IMR-90 (cell line): ENCODE measurements around the gene HHATL. TPM values are rescaled to one million over a fixed set of nuclear protein-coding genes. Genes with fewer than 3 reads are reported as not detected.

Experiments used
- ATAC-seq: fragments of 200-7000 bp; cut with Tn5 transposase; 2 replicates; pipeline ENCODE4 v1.9.1; 2020; ENCODE audit warnings: low read depth, mild to moderate bottlenecking, moderate library complexity
- BruUV-seq: library from RNA; stranded (reverse); fragments of 400-500 nt; replicated peaks from 2 replicates; lab custom pipeline; 2021; lab: Mats Ljungman, UMichigan
- CTCF ChIA-PET: fragments of 300-600 bp; formaldehyde crosslinking; extraction: SDS; loops from one replicate; lab custom pipeline; 2021; ENCODE audit warnings: antibody characterized with exemption; lab: Yijun Ruan, JAX
- POLR2A ChIA-PET: fragments of 300-600 bp; sonication (Branson Sonifier 250); formaldehyde crosslinking; loops from one replicate; lab custom pipeline; 2022; ENCODE audit warnings: antibody characterized with exemption; ENCODE audit not compliant: unreplicated experiment; lab: Charles Lee
- DNase-seq: peaks from one replicate; pipeline ENCODE4 v3.0.0; 2013
- H2AFZ ChIP-seq: replicated peaks from 2 replicates; pipeline ENCODE3; 2013; ENCODE audit warnings: low read length, mild to moderate bottlenecking; ENCODE audit not compliant: poor library complexity
- H2AK5ac ChIP-seq: 2 replicates; pipeline ENCODE4 v1.6.1; 2013; ENCODE audit warnings: low read depth, low read length, inconsistent platforms
- H2AK9ac ChIP-seq: replicated peaks from 2 replicates; pipeline ENCODE3; 2013; ENCODE audit warnings: mild to moderate bottlenecking, low read depth, low read length, moderate library complexity; ENCODE audit not compliant: poor library complexity
- H2BK120ac ChIP-seq: 2 replicates; pipeline ENCODE4 v1.6.1; 2013; ENCODE audit warnings: low read depth, low read length, inconsistent platforms
- H2BK15ac ChIP-seq: 3 replicates; pipeline ENCODE4 v1.6.1; 2013; ENCODE audit warnings: low read depth, low read length, inconsistent platforms
- H2BK20ac ChIP-seq: 2 replicates; pipeline ENCODE4 v1.6.1; 2013; ENCODE audit warnings: low read depth, mild to moderate bottlenecking, inconsistent platforms, low read length, moderate library complexity
- H2BK5ac ChIP-seq: 2 replicates; pipeline ENCODE4 v1.6.1; 2013; ENCODE audit warnings: mild to moderate bottlenecking, low read depth, low read length, inconsistent platforms; ENCODE audit not compliant: poor library complexity, severe bottlenecking
- H3K14ac ChIP-seq: replicated peaks from 2 replicates; pipeline ENCODE4 v1.6.1; 2013; ENCODE audit warnings: low read depth, low read length, inconsistent platforms
- H3K18ac ChIP-seq: 2 replicates; pipeline ENCODE4 v1.6.1; 2013; ENCODE audit warnings: low read depth, low read length, control low read depth
- H3K23ac ChIP-seq: 2 replicates; pipeline ENCODE4 v1.6.1; 2013; ENCODE audit warnings: low read depth, low read length, inconsistent platforms
- H3K27ac ChIP-seq: 2 replicates; pipeline ENCODE4 v1.5.1; 2013; ENCODE audit warnings: mild to moderate bottlenecking, control low read depth, low read length; ENCODE audit not compliant: insufficient read depth
- H3K27me3 ChIP-seq: 2 replicates; pipeline ENCODE4 v1.6.1; 2013; ENCODE audit warnings: low read length; ENCODE audit not compliant: control insufficient read depth, insufficient read depth
- H3K36me3 ChIP-seq: 2 replicates; pipeline ENCODE4 v1.6.1; 2013; ENCODE audit warnings: low read length, mixed read lengths; ENCODE audit not compliant: control insufficient read depth, insufficient read depth
- H3K4ac ChIP-seq: 2 replicates; pipeline ENCODE4 v1.6.1; 2013; ENCODE audit warnings: low read depth, low read length, inconsistent platforms
- H3K4me1 ChIP-seq: 2 replicates; pipeline ENCODE4 v1.6.1; 2013; ENCODE audit warnings: low read length, mixed read lengths; ENCODE audit not compliant: control insufficient read depth, insufficient read depth
- H3K4me2 ChIP-seq: 2 replicates; pipeline ENCODE4 v1.6.1; 2013; ENCODE audit warnings: low read depth, mild to moderate bottlenecking, control low read depth, low read length, moderate library complexity
- H3K4me3 ChIP-seq: 2 replicates; pipeline ENCODE4 v1.5.1; 2013; ENCODE audit warnings: low read depth, mild to moderate bottlenecking, control low read depth, low read length, moderate library complexity; ENCODE audit not compliant: insufficient read depth
- H3K56ac ChIP-seq: 2 replicates; pipeline ENCODE4 v1.6.1; 2013; ENCODE audit warnings: low read length, inconsistent platforms; ENCODE audit not compliant: insufficient read depth; ENCODE audit errors: extremely low read depth
- H3K79me1 ChIP-seq, 2 experiments: 2 replicates each; pipeline ENCODE4 v1.6.1; 2013; ENCODE audit warnings: low read length in 2 of 2, inconsistent platforms in 1 of 2, low read depth in 1 of 2
- H3K9ac ChIP-seq: 2 replicates; pipeline ENCODE4 v1.6.1; 2013; ENCODE audit warnings: low read depth, low read length, control low read depth
- H3K9me1 ChIP-seq: 2 replicates; pipeline ENCODE4 v1.6.1; 2013; ENCODE audit warnings: low read length, inconsistent platforms; ENCODE audit not compliant: insufficient read depth
- H3K9me3 ChIP-seq: 2 replicates; pipeline ENCODE4 v1.6.1; 2013; ENCODE audit warnings: low read length; ENCODE audit not compliant: control insufficient read depth, insufficient read depth
- H4K20me1 ChIP-seq: 2 replicates; pipeline ENCODE4 v1.6.1; 2013; ENCODE audit warnings: low read length, inconsistent platforms; ENCODE audit not compliant: insufficient read depth
- H4K5ac ChIP-seq: 2 replicates; pipeline ENCODE4 v1.6.1; 2013; ENCODE audit warnings: mild to moderate bottlenecking, low read depth, low read length, control low read depth
- H4K8ac ChIP-seq, 2 experiments: 2 replicates each; pipeline ENCODE4 v1.6.1; 2013; ENCODE audit warnings: low read depth in 2 of 2, low read length in 2 of 2, control low read depth in 1 of 2, inconsistent platforms in 1 of 2
- H4K91ac ChIP-seq: 2 replicates; pipeline ENCODE4 v1.6.1; 2013; ENCODE audit warnings: low read depth, low read length, inconsistent platforms; ENCODE audit not compliant: insufficient read depth
- BHLHE40 ChIP-seq: fragments of 150-350 bp; IDR thresholded peaks from 2 replicates; pipeline ENCODE4 v1.6.1; 2016; ENCODE audit warnings: mild to moderate bottlenecking, low read depth, low read length
- CEBPB ChIP-seq: IDR thresholded peaks from 2 replicates; pipeline ENCODE4 v1.6.1; 2012; ENCODE audit warnings: low read depth, low read length, improper control_type of control experiment
- CHD1 ChIP-seq: IDR thresholded peaks from 2 replicates; pipeline ENCODE4 v1.6.1; 2012; ENCODE audit warnings: low read depth, low read length, improper control_type of control experiment
- FOS ChIP-seq: fragments of 150-350 bp; IDR thresholded peaks from 2 replicates; pipeline ENCODE4 v1.6.1; 2016; ENCODE audit warnings: low read depth, low read length
- MAFK ChIP-seq: IDR thresholded peaks from 2 replicates; pipeline ENCODE4 v1.6.1; 2012; ENCODE audit warnings: low read depth, low read length, improper control_type of control experiment
- MAZ ChIP-seq: IDR thresholded peaks from 2 replicates; pipeline ENCODE4 v1.6.1; 2012; ENCODE audit warnings: low read depth, mild to moderate bottlenecking, low read length, improper control_type of control experiment, moderate library complexity, borderline replicate concordance
- MXI1 ChIP-seq: IDR thresholded peaks from 2 replicates; pipeline ENCODE4 v1.6.1; 2012; ENCODE audit warnings: low read depth, mild to moderate bottlenecking, low read length, moderate library complexity, borderline replicate concordance
- NFE2L2 ChIP-seq: fragments of 150-350 bp; IDR thresholded peaks from 2 replicates; pipeline ENCODE4 v1.6.1; 2016; ENCODE audit warnings: low read depth, mild to moderate bottlenecking, low read length
- POLR2A ChIP-seq: IDR thresholded peaks from 2 replicates; pipeline ENCODE4 v1.6.1; 2012; ENCODE audit warnings: mild to moderate bottlenecking, low read depth, low read length
- RAD21 ChIP-seq: IDR thresholded peaks from 2 replicates; pipeline ENCODE4 v1.6.1; 2012; ENCODE audit warnings: low read length, improper control_type of control experiment
- RCOR1 ChIP-seq: IDR thresholded peaks from 2 replicates; pipeline ENCODE4 v1.6.1; 2012; ENCODE audit warnings: mild to moderate bottlenecking, low read length, improper control_type of control experiment; ENCODE audit not compliant: insufficient replicate concordance
- RFX5 ChIP-seq: IDR thresholded peaks from 2 replicates; pipeline ENCODE4 v1.8.0; 2012; ENCODE audit warnings: low read depth, mild to moderate bottlenecking, low read length, moderate library complexity
- SMC3 ChIP-seq: fragments of 150-350 bp; IDR thresholded peaks from 2 replicates; pipeline ENCODE4 v1.6.1; 2016; ENCODE audit warnings: low read depth, mild to moderate bottlenecking, antibody characterized with exemption, low read length, moderate library complexity
- WGBS, 2 experiments: methylation state at CpG; one replicate each; pipeline versions ENCODE4 v1.1.5 to v1.1.7; 2013; ENCODE audit warnings: missing lambda C conversion rate in 2 of 2; ENCODE audit not compliant: insufficient read length in 1 of 2; ENCODE audit errors: extremely low coverage in 2 of 2; 5-methylcytosine and 5-hydroxymethylcytosine counted together
- dilution Hi-C: fragments of 300-500 bp; cut with HindIII; formaldehyde crosslinking; loops from one replicate; pipeline ENCODE4 v1.14.3; 2018; ENCODE audit warnings: low sequenced_read_pairs; ENCODE audit not compliant: unreplicated experiment
- in situ Hi-C: fragments of 300-500 bp; cut with MboI; formaldehyde crosslinking; loops from 3 replicates; pipeline ENCODE4 v1.14.3; 2019; ENCODE audit warnings: low sequenced_read_pairs, inconsistent platforms, mixed read lengths
- intact Hi-C: fragments of 100-400 bp; cut with micrococcal nuclease; formaldehyde crosslinking; loops from 2 replicates; pipeline ENCODE4 v1.10.0; 2022
- polyA plus RNA-seq, 3 experiments: library from polyadenylated mRNA; depleted of rRNA; stranded (reverse); fragments of >200 nt; gene quantifications; 2 replicates each; pipeline ENCODE4 v1.2.3, GENCODE V29; 2012; ENCODE audit warnings: low replicate concordance in 1 of 3
- total RNA-seq: library from RNA; depleted of rRNA; stranded (reverse); fragments of >200 nt; gene quantifications from 2 replicates; pipeline ENCODE4 v1.2.3, GENCODE V29; 2012
- TF ChIP-seq, protein P1 (sequence below): fragments of 150-350 bp; IDR thresholded peaks from 2 replicates; pipeline ENCODE4 v1.6.1; 2016; ENCODE audit warnings: low read depth, mild to moderate bottlenecking, low read length, moderate library complexity, borderline replicate concordance
- TF ChIP-seq, protein P2 (sequence below): fragments of 150-350 bp; IDR thresholded peaks from 2 replicates; pipeline ENCODE4 v1.6.1; 2017; ENCODE audit warnings: mild to moderate bottlenecking, antibody characterized with exemption, low read length, low read depth
- TF ChIP-seq, protein P3 (sequence below): conservative IDR thresholded peaks from 2 replicates; pipeline ENCODE4 v1.5.1; 2012; ENCODE audit warnings: mild to moderate bottlenecking, low read depth, low read length, improper control_type of control experiment

The HHATL gene
- total and polyA plus RNA-seq, 2 of the 4 experiments (the other 2 are of a cell fraction) = not detected

DNA sequence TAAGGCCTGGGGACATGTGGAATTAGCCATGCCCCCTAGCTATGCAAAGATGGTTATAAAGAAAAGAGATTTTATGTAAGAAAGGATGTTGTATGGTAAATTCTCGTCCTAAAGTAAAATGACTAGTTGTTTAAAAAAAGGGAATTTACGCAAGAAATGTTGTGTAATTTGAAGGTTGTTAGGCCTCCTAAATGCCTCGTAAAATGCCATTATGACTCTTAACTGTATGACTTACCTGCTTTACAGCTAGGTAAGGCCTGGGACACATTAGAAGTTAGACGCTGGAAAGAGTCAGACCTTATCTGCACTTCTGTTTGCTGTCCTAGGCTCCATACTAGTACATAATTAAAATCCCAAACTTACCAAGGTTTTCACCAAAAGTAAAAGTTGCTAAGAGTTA, 17.5 kb upstream of the HHATL start:
- H2BK15ac ChIP-seq = no peak overlapping the region
- DNase-seq = no peak
- no peak overlapping the region for H3K18ac ChIP-seq
- no peak overlapping the region for H3K23ac ChIP-seq
- no peaks in the 10 kb centered on the region for H4K20me1 ChIP-seq
- no peaks in the 10 kb centered on the region for H3K9me3 ChIP-seq
- H3K4me2 ChIP-seq = no peak overlapping the region
- no peak overlapping the region for H3K56ac ChIP-seq
- no peak overlapping the region for H2BK20ac ChIP-seq
- intact Hi-C loops (no loop called here), dilution Hi-C loops (no loop called here), in situ Hi-C loops (no loop called here)
- H2BK5ac ChIP-seq = no peak overlapping the region
- no peak overlapping the region for H2AK5ac ChIP-seq
- H2AK9ac ChIP-seq = no peak overlapping the region
- no peak overlapping the region for H3K9ac ChIP-seq
- no peaks in the 10 kb centered on the region for H3K79me1 ChIP-seq
- CTCF ChIA-PET = no interaction called here
- H3K27me3 ChIP-seq = peaks cover 19% of the 10 kb centered on the region
- no peak overlapping the region for H3K27ac ChIP-seq
- no peak overlapping the region for H2BK120ac ChIP-seq
- no peak overlapping the region for H3K4ac ChIP-seq
- H4K5ac ChIP-seq = no peak overlapping the region
- BruUV-seq = no TSS peak
- TF ChIP-seq FOS = no peak
- no peak for TF ChIP-seq NFE2L2
- TF ChIP-seq, protein P1, sequence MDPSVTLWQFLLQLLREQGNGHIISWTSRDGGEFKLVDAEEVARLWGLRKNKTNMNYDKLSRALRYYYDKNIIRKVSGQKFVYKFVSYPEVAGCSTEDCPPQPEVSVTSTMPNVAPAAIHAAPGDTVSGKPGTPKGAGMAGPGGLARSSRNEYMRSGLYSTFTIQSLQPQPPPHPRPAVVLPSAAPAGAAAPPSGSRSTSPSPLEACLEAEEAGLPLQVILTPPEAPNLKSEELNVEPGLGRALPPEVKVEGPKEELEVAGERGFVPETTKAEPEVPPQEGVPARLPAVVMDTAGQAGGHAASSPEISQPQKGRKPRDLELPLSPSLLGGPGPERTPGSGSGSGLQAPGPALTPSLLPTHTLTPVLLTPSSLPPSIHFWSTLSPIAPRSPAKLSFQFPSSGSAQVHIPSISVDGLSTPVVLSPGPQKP = no peak
- no peak for TF ChIP-seq CHD1
- TF ChIP-seq POLR2A = no peak
- no peak for TF ChIP-seq RAD21
- TF ChIP-seq MAZ = no peak
- no peak for TF ChIP-seq RCOR1
- TF ChIP-seq, protein P2, sequence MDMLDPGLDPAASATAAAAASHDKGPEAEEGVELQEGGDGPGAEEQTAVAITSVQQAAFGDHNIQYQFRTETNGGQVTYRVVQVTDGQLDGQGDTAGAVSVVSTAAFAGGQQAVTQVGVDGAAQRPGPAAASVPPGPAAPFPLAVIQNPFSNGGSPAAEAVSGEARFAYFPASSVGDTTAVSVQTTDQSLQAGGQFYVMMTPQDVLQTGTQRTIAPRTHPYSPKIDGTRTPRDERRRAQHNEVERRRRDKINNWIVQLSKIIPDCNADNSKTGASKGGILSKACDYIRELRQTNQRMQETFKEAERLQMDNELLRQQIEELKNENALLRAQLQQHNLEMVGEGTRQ = no peak
- TF ChIP-seq, protein P3, sequence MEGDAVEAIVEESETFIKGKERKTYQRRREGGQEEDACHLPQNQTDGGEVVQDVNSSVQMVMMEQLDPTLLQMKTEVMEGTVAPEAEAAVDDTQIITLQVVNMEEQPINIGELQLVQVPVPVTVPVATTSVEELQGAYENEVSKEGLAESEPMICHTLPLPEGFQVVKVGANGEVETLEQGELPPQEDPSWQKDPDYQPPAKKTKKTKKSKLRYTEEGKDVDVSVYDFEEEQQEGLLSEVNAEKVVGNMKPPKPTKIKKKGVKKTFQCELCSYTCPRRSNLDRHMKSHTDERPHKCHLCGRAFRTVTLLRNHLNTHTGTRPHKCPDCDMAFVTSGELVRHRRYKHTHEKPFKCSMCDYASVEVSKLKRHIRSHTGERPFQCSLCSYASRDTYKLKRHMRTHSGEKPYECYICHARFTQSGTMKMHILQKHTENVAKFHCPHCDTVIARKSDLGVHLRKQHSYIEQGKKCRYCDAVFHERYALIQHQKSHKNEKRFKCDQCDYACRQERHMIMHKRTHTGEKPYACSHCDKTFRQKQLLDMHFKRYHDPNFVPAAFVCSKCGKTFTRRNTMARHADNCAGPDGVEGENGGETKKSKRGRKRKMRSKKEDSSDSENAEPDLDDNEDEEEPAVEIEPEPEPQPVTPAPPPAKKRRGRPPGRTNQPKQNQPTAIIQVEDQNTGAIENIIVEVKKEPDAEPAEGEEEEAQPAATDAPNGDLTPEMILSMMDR = no peak
- TF ChIP-seq RFX5 = no peak
- TF ChIP-seq MXI1 = no peak
- TF ChIP-seq BHLHE40 = no peak
- TF ChIP-seq MAFK = no peak
- no peak for TF ChIP-seq SMC3
- TF ChIP-seq CEBPB = no peak
- no peak overlapping the region for H4K8ac ChIP-seq
- no peaks in the 10 kb centered on the region for H3K4me1 ChIP-seq
- POLR2A ChIA-PET = no interaction called here
- H3K4me3 ChIP-seq = no peak overlapping the region
- H4K91ac ChIP-seq = no peak overlapping the region
- WGBS, 2 experiments = no CpG with 5 or more reads among the region's 4 CpGs
- no peak overlapping the region for H2AFZ ChIP-seq
- H3K14ac ChIP-seq = no peak overlapping the region
- no peak for ATAC-seq
- no peaks in the 10 kb centered on the region for H3K36me3 ChIP-seq
- H3K9me1 ChIP-seq = no peaks in the 10 kb centered on the region
